ENCODE measurements around the gene FTO. TPM values are rescaled to one million over a fixed set of nuclear protein-coding genes. Genes with fewer than 3 reads are reported as not detected.

The FTO gene
- total and polyA plus RNA-seq, 2 of the 8 experiments (the other 6 are each of a cell fraction or from before 2014, with no cell fraction given) = 34.5 to 59.8 TPM

DNA sequence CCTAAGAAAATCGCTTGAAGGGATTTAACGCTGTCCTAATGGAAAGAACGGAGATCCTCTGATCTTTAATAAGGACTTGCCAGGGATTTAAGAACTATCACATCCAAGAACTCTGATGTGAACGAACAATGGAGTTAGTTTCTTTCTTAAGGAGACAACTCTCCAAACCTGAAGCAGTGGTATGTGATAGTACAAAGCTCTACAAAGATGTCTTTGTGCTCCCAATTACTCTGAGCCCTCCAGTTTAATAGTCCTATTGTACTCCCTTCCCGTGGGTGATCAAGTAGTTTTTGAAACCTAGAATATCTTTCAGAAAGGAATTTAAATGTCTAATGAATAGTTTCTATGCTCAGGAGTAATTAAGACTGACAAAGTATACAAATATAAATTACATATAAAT is 123.8 kb downstream of the FTO start:
- H3K4ac ChIP-seq (replicated peaks; ENCODE audit: insufficient read length, low read depth, low read length) = no peak overlapping the region
- no peak overlapping the region for H2BK15ac ChIP-seq (ENCODE audit: low read length)
- H4K20me1 ChIP-seq (replicated peaks in 1 of 2; ENCODE audit: control insufficient read depth in 1 of 2, insufficient read depth in 2 of 2, low read length in 2 of 2) = no peaks in the 10 kb centered on the region
- 80% methylated on average over 5 of the region's 5 CpGs; no CpG with 5 or more reads in 1 of the 2 experiments for WGBS, 2 experiments (ENCODE audit: extremely low coverage in 1 of 2, insufficient coverage in 1 of 2, insufficient read length in 1 of 2, insufficient replicate concordance in 2 of 2, low coverage in 1 of 2, low lambda C conversion rate in 2 of 2, missing lambda C conversion rate in 1 of 2)
- H3K4me2 ChIP-seq (ENCODE audit: insufficient read depth in 1 of 2, low read depth in 2 of 2, low read length in 2 of 2) = no peak overlapping the region
- ChIA-PET POLR2A (ENCODE audit: partially characterized antibody) (no interaction called here), CTCF (ENCODE audit: partially characterized antibody) (no interaction called here)
- H3K36me3 ChIP-seq (ENCODE audit: control insufficient read depth in 2 of 4, insufficient read depth in 4 of 4, low read length in 3 of 4) = peaks cover 0 to 2% (median 0%) of the 10 kb centered on the region in 4 experiments; a peak in 2 of 8 replicates
- H3K23me2 ChIP-seq (ENCODE audit: low read depth, low read length) = no peaks in the 10 kb centered on the region
- H2AK5ac ChIP-seq (ENCODE audit: low read depth, low read length) = no peak overlapping the region
- H3K23ac ChIP-seq (ENCODE audit: insufficient read length) = no peak overlapping the region
- no peaks in the 10 kb centered on the region for H3K4me1 ChIP-seq (replicated peaks in 1 of 4; ENCODE audit: control insufficient read depth in 3 of 4, insufficient read depth in 4 of 4, low read length in 3 of 4)
- no peak overlapping the region for H3K27ac ChIP-seq (ENCODE audit: low read depth, low read length)
- no peak overlapping the region for H3K14ac ChIP-seq (ENCODE audit: insufficient read length)
- no peak overlapping the region for H4K8ac ChIP-seq (ENCODE audit: extremely low read depth, insufficient read depth, low read length)
- no peak overlapping the region for H3K18ac ChIP-seq (ENCODE audit: extremely low read depth, low read length)
- H3K27me3 ChIP-seq (replicated peaks in 1 of 4; ENCODE audit: control insufficient read depth in 3 of 4, extremely low read depth in 1 of 4, insufficient read depth in 3 of 4, low read length in 3 of 4) = no peaks in the 10 kb centered on the region
- no peak overlapping the region for H4K91ac ChIP-seq (replicated peaks; ENCODE audit: insufficient read length, low read length)
- H3K9me3 ChIP-seq (ENCODE audit: insufficient read depth in 2 of 2, low read depth in 1 of 2, low read length in 1 of 2) = no peaks in the 10 kb centered on the region
- no peak overlapping the region for H2BK12ac ChIP-seq (ENCODE audit: low read depth, low read length)
- no peak for DNase-seq (ENCODE audit: low read depth in 1 of 2, low spot score in 2 of 2)
- H3K79me2 ChIP-seq (ENCODE audit: control insufficient read depth in 1 of 2, insufficient read depth in 2 of 2, low read length in 2 of 2) = no peaks in the 10 kb centered on the region
- no peak for FAIRE-seq
- H2AFZ ChIP-seq (ENCODE audit: low read length) = no peak overlapping the region
- no peak overlapping the region for H3K56ac ChIP-seq (replicated peaks; ENCODE audit: insufficient read length, low read depth, low read length)
- H2BK5ac ChIP-seq (ENCODE audit: low read depth, low read length) = no peak overlapping the region
- no peak overlapping the region for H3K4me3 ChIP-seq (ENCODE audit: extremely low read depth in 1 of 4, insufficient read depth in 2 of 4, low read depth in 3 of 4, low read length in 4 of 4)
- H2BK20ac ChIP-seq (ENCODE audit: low read length) = no peak overlapping the region
- 0 out of 2 replicates have a peak, but pooled peaks cover 2% of the 10 kb centered on the region for H3K79me1 ChIP-seq (ENCODE audit: low read depth, low read length)
- H4K5ac ChIP-seq (ENCODE audit: insufficient read length, low read depth, low read length) = peak overlapping the region; percentile 41
- no peak overlapping the region for H2BK120ac ChIP-seq (replicated peaks; ENCODE audit: low read depth, low read length)
- TF ChIP-seq EZH2 (IDR thresholded peaks at IDR 0.05; ENCODE audit: low read depth, low read length, severe bottlenecking) (no peak), NANOG (IDR thresholded peaks at IDR 0.05; ENCODE audit: insufficient read depth, low read depth, low read length, poor library complexity, severe bottlenecking) (peak; percentile 42), PHF8 (conservative IDR thresholded peaks at IDR 0.05; ENCODE audit: low read depth, low read length) (no peak)
- no peak overlapping the region for H3K9ac ChIP-seq (replicated peaks in 1 of 4; ENCODE audit: extremely low read depth in 1 of 4, low read depth in 3 of 4, low read length in 3 of 4)

Measured in H1 (cell line).